ENCODE measurements around the gene OBSL1.

DNA sequence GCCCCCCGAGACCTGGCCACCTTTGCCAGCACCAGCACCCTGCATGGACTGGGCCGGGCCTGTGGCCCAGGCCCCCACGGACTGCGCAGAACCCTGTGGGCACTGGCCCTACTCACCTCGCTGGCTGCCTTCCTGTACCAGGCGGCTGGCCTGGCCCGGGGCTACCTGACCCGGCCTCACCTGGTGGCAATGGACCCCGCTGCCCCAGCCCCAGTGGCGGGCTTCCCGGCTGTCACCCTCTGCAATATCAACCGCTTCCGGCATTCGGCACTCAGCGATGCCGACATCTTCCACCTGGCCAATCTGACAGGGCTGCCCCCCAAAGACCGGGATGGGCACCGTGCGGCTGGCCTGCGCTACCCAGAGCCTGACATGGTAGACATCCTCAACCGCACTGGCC, 56.5 kb downstream of the OBSL1 start:
- TF ChIP-seq, protein P1, sequence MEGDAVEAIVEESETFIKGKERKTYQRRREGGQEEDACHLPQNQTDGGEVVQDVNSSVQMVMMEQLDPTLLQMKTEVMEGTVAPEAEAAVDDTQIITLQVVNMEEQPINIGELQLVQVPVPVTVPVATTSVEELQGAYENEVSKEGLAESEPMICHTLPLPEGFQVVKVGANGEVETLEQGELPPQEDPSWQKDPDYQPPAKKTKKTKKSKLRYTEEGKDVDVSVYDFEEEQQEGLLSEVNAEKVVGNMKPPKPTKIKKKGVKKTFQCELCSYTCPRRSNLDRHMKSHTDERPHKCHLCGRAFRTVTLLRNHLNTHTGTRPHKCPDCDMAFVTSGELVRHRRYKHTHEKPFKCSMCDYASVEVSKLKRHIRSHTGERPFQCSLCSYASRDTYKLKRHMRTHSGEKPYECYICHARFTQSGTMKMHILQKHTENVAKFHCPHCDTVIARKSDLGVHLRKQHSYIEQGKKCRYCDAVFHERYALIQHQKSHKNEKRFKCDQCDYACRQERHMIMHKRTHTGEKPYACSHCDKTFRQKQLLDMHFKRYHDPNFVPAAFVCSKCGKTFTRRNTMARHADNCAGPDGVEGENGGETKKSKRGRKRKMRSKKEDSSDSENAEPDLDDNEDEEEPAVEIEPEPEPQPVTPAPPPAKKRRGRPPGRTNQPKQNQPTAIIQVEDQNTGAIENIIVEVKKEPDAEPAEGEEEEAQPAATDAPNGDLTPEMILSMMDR (conservative IDR thresholded peaks at IDR 0.05; ENCODE audit: low read depth, low read length), result no peak
- TF ChIP-seq, protein P2, sequence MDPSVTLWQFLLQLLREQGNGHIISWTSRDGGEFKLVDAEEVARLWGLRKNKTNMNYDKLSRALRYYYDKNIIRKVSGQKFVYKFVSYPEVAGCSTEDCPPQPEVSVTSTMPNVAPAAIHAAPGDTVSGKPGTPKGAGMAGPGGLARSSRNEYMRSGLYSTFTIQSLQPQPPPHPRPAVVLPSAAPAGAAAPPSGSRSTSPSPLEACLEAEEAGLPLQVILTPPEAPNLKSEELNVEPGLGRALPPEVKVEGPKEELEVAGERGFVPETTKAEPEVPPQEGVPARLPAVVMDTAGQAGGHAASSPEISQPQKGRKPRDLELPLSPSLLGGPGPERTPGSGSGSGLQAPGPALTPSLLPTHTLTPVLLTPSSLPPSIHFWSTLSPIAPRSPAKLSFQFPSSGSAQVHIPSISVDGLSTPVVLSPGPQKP (IDR thresholded peaks at IDR 0.05; ENCODE audit: borderline replicate concordance, low read depth, low read length), result no peak
- TF ChIP-seq POLR2A (IDR thresholded peaks at IDR 0.05; ENCODE audit: low read depth, low read length) (no peak), MAFK (IDR thresholded peaks at IDR 0.05; ENCODE audit: low read depth, low read length) (no peak), FOS (IDR thresholded peaks at IDR 0.05; ENCODE audit: low read depth, low read length) (no peak), NFE2L2 (IDR thresholded peaks at IDR 0.05; ENCODE audit: low read depth, low read length) (no peak), RFX5 (IDR thresholded peaks at IDR 0.05; ENCODE audit: low read depth, low read length) (no peak)
